HepG2 (cell line): ENCODE measurements around the gene ATL2. TPM values are rescaled to one million over a fixed set of nuclear protein-coding genes. Genes with fewer than 3 reads are reported as not detected.

Source experiments
- BHLHE40 ChIP-seq: IDR thresholded peaks from 2 replicates; pipeline ENCODE4 v1.6.1; 2011; ENCODE audit warnings: low read length, improper control_type of control experiment
- CHD4 ChIP-seq: fragments of 200-600 bp; sonication (generic); IDR thresholded peaks from 2 replicates; pipeline ENCODE4 v1.7.0; 2017; ENCODE audit warnings: mild to moderate bottlenecking, low read length, borderline replicate concordance
- KDM5A ChIP-seq: fragments of 200-600 bp; sonication (generic); IDR thresholded peaks from 2 replicates; pipeline ENCODE4 v1.7.0; 2018; ENCODE audit warnings: antibody characterized with exemption, mild to moderate bottlenecking, low read length, borderline replicate concordance
- MAFK ChIP-seq, 2 experiments: IDR thresholded peaks in 1 of 2; conservative IDR thresholded peaks in 1 of 2; 2 replicates each; pipeline ENCODE4 v1.6.1; 2011; ENCODE audit warnings: improper control_type of control experiment in 2 of 2, low read length in 2 of 2
- MEIS1 ChIP-seq: sonication (generic); formaldehyde crosslinking; IDR thresholded peaks from 2 replicates; pipeline ENCODE4 v1.9.0; 2021; ENCODE audit warnings: mild to moderate bottlenecking, missing genetic modification reagents, moderate library complexity, borderline replicate concordance
- RFXAP ChIP-seq: sonication (generic); formaldehyde crosslinking; IDR thresholded peaks from 2 replicates; pipeline ENCODE4 v1.4.0; 2020; ENCODE audit warnings: missing genetic modification reagents, borderline replicate concordance
- SSRP1 ChIP-seq: IDR thresholded peaks from 2 replicates; pipeline ENCODE4 v1.6.1; 2016; ENCODE audit warnings: control low read depth
- ZNF530 ChIP-seq: sonication (generic); formaldehyde crosslinking; IDR thresholded peaks from 2 replicates; pipeline ENCODE4 v1.5.0; 2020; ENCODE audit warnings: low read depth, mild to moderate bottlenecking, missing genetic modification reagents
- ZNF546 ChIP-seq: sonication (generic); formaldehyde crosslinking; conservative IDR thresholded peaks from 2 replicates; pipeline ENCODE4 v1.8.1; 2023; ENCODE audit warnings: mild to moderate bottlenecking, missing genetic modification reagents
- ZNF691 ChIP-seq: sonication (generic); formaldehyde crosslinking; IDR thresholded peaks from 2 replicates; pipeline ENCODE4 v1.4.0; 2020; ENCODE audit warnings: missing genetic modification reagents, low read depth, mild to moderate bottlenecking, borderline replicate concordance
- polyA plus RNA-seq, 8 experiments: library from polyadenylated mRNA; depleted of rRNA in 3 of 8; stranded (reverse) in 7 of 8; unstranded in 1 of 8; fragments of >200 nt; fragmentation: Illumina TruSeq in 4 of 8; extraction: Trizol in 4 of 8; gene quantifications; 2 replicates each; pipeline versions ENCODE4 v1.2.1 to v1.2.3, GENCODE V29; 2011 to 2016; ENCODE audit warnings: low read depth in 4 of 8, missing spikeins in 1 of 8, mixed read lengths in 1 of 8; ENCODE audit not compliant: insufficient read depth in 1 of 8
- total RNA-seq, 5 experiments: library from RNA; depleted of rRNA; stranded (reverse); fragments of >200 nt; fragmentation: Illumina TruSeq; extraction: Trizol; gene quantifications; 2 replicates each; pipeline ENCODE4 v1.2.3, GENCODE V29; 2016; ENCODE audit warnings: low read depth in 1 of 5
- TF ChIP-seq, protein P1 (sequence below): sonication (generic); formaldehyde crosslinking; IDR thresholded peaks from 2 replicates; pipeline ENCODE4 v1.4.0; 2020; ENCODE audit warnings: mild to moderate bottlenecking, missing genetic modification reagents
- TF ChIP-seq, protein P2 (sequence below): sonication (generic); formaldehyde crosslinking; IDR thresholded peaks from 2 replicates; pipeline ENCODE4 v1.9.0; 2022; ENCODE audit warnings: low read depth, missing genetic modification reagents
- TF ChIP-seq, protein P3 (sequence below): sonication (generic); formaldehyde crosslinking; IDR thresholded peaks from 2 replicates; pipeline ENCODE4 v1.4.0; 2020; ENCODE audit warnings: missing genetic modification reagents, borderline replicate concordance

The ATL2 gene
- total and polyA plus RNA-seq, 2 of the 13 experiments (the other 11 are each of a cell fraction or from before 2014, with no cell fraction given) = 56.5 to 119 TPM

DNA sequence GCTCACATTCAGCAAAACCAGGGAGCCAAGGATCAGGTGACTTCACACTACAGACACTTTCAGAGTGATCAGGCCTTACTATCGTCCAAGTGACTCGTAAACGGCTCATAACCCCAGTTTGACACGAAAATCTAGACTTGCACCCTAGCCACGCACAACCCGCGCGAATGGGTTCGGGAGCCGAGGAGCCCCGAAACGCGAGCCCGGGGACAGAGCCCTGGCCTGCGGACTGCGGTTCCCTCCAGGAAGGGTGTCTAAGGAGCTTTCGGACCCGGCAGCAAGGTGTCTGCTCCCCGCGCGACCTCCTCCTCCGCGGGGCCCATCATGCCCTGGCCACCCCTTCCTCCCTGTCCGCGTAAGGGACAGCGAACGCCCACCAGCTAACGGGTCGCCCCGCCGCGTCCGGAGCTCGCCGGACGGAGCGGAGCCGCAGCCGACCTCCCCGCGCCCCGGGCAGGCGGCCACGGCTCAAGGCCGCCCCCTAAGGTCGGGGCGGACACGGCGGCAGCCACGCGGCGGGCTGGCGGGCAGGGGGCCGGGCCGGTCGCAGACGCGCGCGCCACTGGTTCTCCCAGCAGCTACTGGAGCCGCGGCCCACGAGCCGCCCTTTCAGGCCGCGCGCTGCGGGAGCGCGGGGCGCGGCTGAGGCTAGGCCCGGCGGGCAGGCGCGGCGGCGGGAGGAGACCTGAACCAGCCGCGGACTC, 575 bp downstream of the ATL2 start (continued):
- TF ChIP-seq, protein P1, sequence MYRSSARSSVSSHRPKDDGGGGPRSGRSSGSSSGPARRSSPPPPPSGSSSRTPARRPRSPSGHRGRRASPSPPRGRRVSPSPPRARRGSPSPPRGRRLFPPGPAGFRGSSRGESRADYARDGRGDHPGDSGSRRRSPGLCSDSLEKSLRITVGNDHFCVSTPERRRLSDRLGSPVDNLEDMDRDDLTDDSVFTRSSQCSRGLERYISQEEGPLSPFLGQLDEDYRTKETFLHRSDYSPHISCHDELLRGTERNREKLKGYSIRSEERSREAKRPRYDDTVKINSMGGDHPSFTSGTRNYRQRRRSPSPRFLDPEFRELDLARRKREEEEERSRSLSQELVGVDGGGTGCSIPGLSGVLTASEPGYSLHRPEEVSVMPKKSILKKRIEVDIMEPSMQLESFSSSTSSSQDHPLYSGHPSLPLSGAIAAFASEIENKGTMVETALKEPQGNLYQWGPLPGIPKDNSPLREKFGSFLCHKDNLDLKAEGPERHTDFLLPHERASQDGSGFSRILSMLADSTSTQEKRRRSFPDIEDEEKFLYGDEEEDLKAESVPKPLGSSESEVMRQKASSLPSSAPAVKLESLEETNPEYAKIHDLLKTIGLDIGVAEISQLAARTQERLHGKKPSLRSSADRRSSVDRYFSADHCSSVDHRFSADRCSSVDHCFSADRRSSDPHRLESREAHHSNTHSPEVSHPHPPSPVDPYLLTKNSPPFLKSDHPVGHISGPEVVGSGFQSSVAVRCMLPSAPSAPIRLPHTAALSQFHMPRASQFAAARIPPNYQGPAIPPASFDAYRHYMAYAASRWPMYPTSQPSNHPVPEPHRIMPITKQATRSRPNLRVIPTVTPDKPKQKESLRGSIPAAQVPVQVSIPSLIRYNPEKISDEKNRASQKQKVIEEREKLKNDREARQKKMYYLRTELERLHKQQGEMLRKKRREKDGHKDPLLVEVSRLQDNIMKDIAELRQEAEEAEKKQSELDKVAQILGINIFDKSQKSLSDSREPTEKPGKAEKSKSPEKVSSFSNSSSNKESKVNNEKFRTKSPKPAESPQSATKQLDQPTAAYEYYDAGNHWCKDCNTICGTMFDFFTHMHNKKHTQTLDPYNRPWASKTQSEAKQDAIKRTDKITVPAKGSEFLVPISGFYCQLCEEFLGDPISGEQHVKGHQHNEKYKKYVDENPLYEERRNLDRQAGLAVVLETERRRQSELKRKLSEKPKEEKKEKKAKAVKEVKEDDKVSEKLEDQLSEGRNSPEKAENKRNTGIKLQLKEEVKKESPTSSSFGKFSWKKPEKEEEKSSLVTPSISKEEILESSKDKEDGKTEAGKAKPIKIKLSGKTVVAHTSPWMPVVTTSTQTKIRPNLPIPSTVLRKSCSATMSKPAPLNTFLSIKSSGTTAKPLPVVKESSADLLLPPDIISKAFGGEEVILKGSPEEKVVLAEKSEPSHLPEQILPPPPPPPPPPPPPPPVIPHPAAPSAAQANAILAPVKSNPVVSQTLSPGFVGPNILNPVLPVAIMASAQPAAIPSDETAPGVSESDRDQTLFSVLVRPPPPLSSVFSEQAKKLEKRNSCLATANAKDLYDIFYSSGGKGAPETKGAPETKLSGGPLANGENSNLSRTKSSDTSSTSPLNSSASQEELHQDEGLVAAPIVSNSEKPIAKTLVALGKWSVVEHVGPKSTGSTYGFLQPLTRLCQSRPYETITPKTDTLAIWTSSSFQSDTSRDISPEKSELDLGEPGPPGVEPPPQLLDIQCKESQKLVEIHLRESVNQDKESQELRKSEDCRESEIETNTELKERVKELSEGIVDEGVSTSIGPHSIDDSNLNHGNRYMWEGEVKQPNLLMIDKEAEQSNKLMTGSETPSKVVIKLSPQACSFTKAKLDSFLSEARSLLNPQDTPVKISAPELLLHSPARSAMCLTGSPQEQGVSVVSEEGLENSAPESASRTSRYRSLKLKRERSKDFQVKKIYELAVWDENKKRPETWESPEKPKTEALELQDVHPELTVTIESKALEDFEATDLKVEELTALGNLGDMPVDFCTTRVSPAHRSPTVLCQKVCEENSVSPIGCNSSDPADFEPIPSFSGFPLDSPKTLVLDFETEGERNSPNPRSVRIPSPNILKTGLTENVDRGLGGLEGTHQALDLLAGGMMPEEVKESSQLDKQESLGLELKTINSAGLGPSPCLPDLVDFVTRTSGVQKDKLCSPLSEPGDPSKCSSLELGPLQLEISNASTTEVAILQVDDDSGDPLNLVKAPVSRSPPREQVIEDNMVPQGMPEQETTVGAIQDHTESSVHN = no peak
- TF ChIP-seq ZNF691 (CRISPR knock-in tag) (no peak; the same call in 1 of the 2 replicates), ZNF530 (CRISPR knock-in tag) (no peak), SSRP1 (CRISPR knock-in tag) (no peak), RFXAP (CRISPR knock-in tag) (no peak), CHD4 (no peak), KDM5A (no peak), MAFK (conservative IDR thresholded peaks at IDR 0.05 in 1 of 2, IDR thresholded peaks at IDR 0.05 in 1 of 2; ENCODE audit: low read length in 2 of 2) (no peak), MEIS1 (CRISPR knock-in tag) (no peak), ZNF546 (CRISPR knock-in tag) (no peak), BHLHE40 (no peak)
- TF ChIP-seq, protein P2, sequence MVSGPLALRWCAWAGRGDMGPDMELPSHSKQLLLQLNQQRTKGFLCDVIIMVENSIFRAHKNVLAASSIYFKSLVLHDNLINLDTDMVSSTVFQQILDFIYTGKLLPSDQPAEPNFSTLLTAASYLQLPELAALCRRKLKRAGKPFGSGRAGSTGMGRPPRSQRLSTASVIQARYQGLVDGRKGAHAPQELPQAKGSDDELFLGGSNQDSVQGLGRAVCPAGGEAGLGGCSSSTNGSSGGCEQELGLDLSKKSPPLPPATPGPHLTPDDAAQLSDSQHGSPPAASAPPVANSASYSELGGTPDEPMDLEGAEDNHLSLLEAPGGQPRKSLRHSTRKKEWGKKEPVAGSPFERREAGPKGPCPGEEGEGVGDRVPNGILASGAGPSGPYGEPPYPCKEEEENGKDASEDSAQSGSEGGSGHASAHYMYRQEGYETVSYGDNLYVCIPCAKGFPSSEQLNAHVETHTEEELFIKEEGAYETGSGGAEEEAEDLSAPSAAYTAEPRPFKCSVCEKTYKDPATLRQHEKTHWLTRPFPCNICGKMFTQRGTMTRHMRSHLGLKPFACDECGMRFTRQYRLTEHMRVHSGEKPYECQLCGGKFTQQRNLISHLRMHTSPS = peak; percentile 48; the same call in 1 of the 2 replicates
- TF ChIP-seq, protein P3, sequence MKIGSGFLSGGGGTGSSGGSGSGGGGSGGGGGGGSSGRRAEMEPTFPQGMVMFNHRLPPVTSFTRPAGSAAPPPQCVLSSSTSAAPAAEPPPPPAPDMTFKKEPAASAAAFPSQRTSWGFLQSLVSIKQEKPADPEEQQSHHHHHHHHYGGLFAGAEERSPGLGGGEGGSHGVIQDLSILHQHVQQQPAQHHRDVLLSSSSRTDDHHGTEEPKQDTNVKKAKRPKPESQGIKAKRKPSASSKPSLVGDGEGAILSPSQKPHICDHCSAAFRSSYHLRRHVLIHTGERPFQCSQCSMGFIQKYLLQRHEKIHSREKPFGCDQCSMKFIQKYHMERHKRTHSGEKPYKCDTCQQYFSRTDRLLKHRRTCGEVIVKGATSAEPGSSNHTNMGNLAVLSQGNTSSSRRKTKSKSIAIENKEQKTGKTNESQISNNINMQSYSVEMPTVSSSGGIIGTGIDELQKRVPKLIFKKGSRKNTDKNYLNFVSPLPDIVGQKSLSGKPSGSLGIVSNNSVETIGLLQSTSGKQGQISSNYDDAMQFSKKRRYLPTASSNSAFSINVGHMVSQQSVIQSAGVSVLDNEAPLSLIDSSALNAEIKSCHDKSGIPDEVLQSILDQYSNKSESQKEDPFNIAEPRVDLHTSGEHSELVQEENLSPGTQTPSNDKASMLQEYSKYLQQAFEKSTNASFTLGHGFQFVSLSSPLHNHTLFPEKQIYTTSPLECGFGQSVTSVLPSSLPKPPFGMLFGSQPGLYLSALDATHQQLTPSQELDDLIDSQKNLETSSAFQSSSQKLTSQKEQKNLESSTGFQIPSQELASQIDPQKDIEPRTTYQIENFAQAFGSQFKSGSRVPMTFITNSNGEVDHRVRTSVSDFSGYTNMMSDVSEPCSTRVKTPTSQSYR (CRISPR knock-in tag) = peak; percentile 29; the same call in 1 of the 2 replicates
